ENCODE measurements around the gene CCNY. TPM values are rescaled to one million over a fixed set of nuclear protein-coding genes. Genes with fewer than 3 reads are reported as not detected.

Gene CCNY
- total RNA-seq, 1 experiment from 2014 or later, result 41.1 TPM

DNA sequence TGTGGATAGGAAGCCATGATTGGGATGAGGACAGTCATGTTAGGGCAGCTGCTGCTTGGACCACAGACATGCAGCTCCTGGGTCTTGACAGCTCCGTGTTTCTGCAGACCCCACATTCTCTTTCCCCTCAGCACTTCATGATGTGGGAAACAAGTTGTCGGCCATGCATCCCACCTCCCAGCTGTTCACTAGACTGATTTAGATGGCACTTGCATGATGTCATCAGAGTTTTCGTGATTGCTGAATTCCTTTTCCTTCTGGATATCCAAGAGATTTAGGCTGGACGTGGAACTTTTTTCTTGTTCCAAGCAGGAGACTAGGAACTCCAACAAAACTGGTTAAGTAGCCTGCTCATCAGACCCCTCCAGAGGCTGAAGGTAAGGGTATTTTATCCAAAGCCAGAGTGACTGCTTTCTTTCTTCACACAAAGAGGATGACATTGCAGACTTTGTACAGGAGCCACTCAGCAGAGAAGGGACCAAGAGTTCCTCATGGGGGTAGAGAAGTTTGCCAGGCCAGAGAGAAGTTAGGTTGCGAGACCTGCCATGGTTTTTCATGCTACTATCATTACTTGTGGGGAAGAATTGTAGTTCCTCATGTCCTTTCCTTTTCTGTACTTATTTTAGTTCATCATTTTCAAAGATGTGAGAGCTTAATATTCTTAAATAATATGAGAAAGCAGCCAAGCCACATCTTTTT lies 151.2 kb downstream of the CCNY start:
- Histone ChIP-seq H3K4me1 (replicated peaks) (no peaks in the 10 kb centered on the region), H3K27me3 (replicated peaks) (no peaks in the 10 kb centered on the region), H3K27ac (no peak overlapping the region), H3K36me3 (peaks cover 20% of the 10 kb centered on the region), H3K9me3 (replicated peaks) (no peaks in the 10 kb centered on the region), H3K4me3 (no peak overlapping the region)
- no peak for DNase-seq (ENCODE audit: low read depth in 1 of 2, low spot score in 2 of 2)

DNA sequence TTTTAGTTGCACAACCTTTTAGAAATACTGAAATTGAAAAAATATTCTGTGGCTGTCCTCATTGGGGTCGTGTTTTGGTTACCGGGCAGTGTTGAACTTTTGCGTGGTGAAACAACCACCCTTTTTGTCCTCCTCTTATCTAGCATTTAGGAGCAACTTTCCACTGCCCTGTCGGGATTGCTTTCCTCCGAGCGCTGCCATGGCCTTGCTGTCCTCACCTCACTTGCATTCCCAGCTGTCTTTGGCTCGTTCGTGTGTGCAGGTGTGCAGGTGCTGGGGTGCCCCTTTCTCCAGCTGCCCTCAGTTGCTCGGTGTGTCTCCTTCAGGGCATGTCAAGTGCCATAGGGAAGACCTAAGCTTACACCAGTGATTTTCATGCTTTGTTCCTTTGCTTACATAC lies 151.9 kb downstream of the CCNY start:
- peaks cover 20% of the 10 kb centered on the region for H3K36me3 ChIP-seq
- no peak overlapping the region for H3K27ac ChIP-seq
- H3K4me3 ChIP-seq, result no peak overlapping the region

GRCh38 chr10:35492386-35493195 lies 156.3 kb downstream of the CCNY start:
- Histone ChIP-seq H3K27me3 (replicated peaks) (no peaks in the 10 kb centered on the region), H3K4me3 (no peak overlapping the region), H3K27ac (no peak overlapping the region), H3K4me1 (replicated peaks) (peaks cover 10% of the 10 kb centered on the region), H3K9me3 (replicated peaks) (no peaks in the 10 kb centered on the region), H3K36me3 (peaks cover 3% of the 10 kb centered on the region; the same call in 1 of the 2 replicates)
- DNase-seq (ENCODE audit: low read depth in 1 of 2, low spot score in 2 of 2), result no peak

More for the DNA sequence above, 151.9 kb downstream of the CCNY start:
- Histone ChIP-seq H3K27me3 (replicated peaks) (no peaks in the 10 kb centered on the region), H3K9me3 (replicated peaks) (no peaks in the 10 kb centered on the region), H3K4me1 (replicated peaks) (no peaks in the 10 kb centered on the region)
- DNase-seq (ENCODE audit: low read depth in 1 of 2, low spot score in 2 of 2), result no peak

GRCh38 chr10:35493196-35494118 lies 157.1 kb downstream of the CCNY start:
- Histone ChIP-seq H3K9me3 (replicated peaks) (no peaks in the 10 kb centered on the region), H3K4me1 (replicated peaks) (peaks cover 10% of the 10 kb centered on the region), H3K36me3 (peaks cover 3% of the 10 kb centered on the region; the same call in 1 of the 2 replicates), H3K27ac (no peak overlapping the region), H3K4me3 (no peak overlapping the region), H3K27me3 (replicated peaks) (no peaks in the 10 kb centered on the region)
- DNase-seq (ENCODE audit: low read depth in 1 of 2, low spot score in 2 of 2), result no peak

DNA sequence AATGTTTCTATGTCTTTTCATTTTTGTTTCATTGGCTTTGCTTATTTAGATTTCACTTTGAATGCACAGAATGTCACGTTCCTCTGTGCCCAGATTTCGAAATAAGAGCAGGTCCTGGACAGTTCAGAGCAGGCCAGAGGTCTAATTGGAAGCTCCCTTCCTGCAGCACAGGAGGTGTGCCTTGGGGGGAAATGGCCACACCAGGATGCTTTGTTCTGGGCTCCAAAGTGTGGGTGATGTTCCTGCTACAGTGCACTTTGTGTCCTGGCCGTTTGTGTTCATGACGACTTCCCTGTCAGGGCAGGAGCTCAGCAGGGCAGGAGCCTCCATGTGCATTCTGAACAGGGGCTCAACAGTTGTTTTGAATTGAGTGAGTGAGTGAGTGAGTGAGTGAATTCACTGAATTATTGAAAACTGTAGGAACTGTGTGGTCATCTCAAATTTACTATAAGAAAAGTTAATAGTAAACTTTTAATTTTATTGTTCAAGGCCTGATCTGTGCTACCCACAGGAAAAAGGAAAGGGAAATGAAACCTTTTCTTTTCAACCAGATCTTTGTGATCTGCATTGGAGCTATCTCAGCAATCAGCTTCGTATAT lies 159.3 kb downstream of the CCNY start:
- no peak for DNase-seq (ENCODE audit: low read depth in 1 of 2, low spot score in 2 of 2)
- no peaks in the 10 kb centered on the region for H3K27me3 ChIP-seq (replicated peaks)
- no peaks in the 10 kb centered on the region for H3K9me3 ChIP-seq (replicated peaks)
- H3K36me3 ChIP-seq, result peaks cover 3% of the 10 kb centered on the region; the same call in 1 of the 2 replicates
- H3K4me1 ChIP-seq (replicated peaks), result peaks cover 10% of the 10 kb centered on the region
- no peak overlapping the region for H3K4me3 ChIP-seq
- H3K27ac ChIP-seq, result no peak overlapping the region

DNA sequence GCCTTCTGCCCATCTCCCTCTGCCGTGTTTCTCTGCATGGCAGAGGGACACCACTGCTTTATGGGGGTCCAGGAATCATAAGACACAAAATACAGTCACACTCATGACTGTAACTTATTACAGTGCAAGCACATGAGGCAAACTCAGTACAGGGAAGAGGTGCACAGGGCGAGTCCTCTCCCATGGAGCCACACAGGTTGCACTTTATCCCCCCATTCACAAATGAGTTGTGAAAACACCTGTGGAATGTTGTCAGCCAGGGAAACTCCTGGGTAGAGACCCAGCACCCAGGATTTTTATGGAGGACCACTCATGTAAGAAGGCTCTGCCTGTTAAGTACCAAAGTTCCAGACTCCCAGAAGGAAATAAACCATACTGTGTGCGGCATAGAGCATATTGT lies 161.6 kb downstream of the CCNY start:
- no peak overlapping the region for H3K4me3 ChIP-seq
- peaks cover 10% of the 10 kb centered on the region for H3K4me1 ChIP-seq (replicated peaks)
- H3K9me3 ChIP-seq (replicated peaks), result no peaks in the 10 kb centered on the region
- no peaks in the 10 kb centered on the region; the same call in 1 of the 2 replicates for H3K36me3 ChIP-seq
- no peaks in the 10 kb centered on the region for H3K27me3 ChIP-seq (replicated peaks)
- no peak overlapping the region for H3K27ac ChIP-seq
- DNase-seq (ENCODE audit: low read depth in 1 of 2, low spot score in 2 of 2), result no peak

DNA sequence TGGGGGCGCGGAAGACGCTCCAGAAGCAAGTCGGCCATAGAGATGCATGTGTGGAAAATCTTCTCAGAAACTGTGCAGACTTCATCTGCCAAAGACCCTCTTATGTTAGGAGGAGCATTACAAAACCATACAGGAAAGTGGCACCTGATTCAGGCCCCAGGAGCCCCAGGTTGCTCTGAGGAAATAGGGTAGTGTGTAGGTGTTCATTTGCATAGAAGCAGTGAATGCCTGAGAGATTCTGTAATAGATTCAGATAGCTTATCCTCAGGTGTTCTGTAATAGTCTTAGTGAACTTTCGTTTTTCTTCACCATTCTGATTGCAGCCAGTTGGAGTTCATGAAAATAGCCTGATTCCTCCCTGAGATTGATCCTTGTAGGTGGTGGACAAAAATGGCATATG lies 162.4 kb downstream of the CCNY start:
- no peak for DNase-seq (ENCODE audit: low read depth in 1 of 2, low spot score in 2 of 2)
- Histone ChIP-seq H3K27ac (no peak overlapping the region), H3K27me3 (replicated peaks) (no peaks in the 10 kb centered on the region), H3K4me1 (replicated peaks) (peaks cover 10% of the 10 kb centered on the region), H3K9me3 (replicated peaks) (no peaks in the 10 kb centered on the region), H3K4me3 (no peak overlapping the region), H3K36me3 (no peaks in the 10 kb centered on the region; the same call in 1 of the 2 replicates)

DNA sequence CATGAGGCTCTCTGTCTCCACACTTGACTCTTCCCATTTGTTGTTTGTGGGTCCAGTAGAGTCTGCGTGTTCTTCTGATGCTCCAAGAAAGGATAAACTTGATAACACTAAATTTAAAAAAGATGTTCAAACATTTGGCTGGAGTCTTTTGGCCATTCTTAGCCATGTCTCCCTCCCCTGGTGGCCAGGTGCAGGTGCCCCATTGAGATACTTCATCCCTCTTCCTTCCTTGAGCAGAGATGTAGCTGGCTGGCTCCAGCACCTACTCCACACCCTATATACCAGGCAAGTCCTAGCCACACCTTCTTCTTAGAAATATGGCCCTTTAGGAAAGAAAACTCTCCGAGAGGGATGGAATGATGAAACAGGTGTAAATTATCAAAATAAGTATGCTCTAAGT lies 165.6 kb downstream of the CCNY start:
- DNase-seq (ENCODE audit: low read depth in 1 of 2, low spot score in 2 of 2), result no peak
- Histone ChIP-seq H3K36me3 (no peaks in the 10 kb centered on the region; the same call in 1 of the 2 replicates), H3K27ac (no peak overlapping the region), H3K27me3 (replicated peaks) (no peaks in the 10 kb centered on the region), H3K4me3 (no peak overlapping the region), H3K9me3 (replicated peaks) (no peaks in the 10 kb centered on the region), H3K4me1 (replicated peaks) (no peaks in the 10 kb centered on the region)

DNA sequence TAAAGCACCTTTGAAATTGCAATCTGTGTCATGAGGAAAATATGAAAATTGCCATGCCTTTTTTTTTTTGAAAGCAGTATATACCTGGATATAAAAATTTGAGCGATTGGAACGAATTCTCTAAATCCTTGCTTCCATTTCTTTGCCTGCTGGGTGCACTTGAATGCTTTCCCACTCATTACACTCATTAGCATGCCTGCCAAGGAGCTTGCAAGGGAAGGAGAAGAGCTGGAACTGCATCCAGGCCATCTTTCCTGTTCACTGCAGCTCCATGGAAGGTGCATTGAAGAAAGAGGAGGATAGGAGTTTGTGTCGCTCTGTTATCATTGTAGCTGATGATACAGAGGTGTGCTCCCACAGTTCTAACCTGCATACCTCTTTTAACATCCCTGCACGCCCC lies 166.4 kb downstream of the CCNY start:
- DNase-seq (ENCODE audit: low read depth in 1 of 2, low spot score in 2 of 2), result no peak
- H3K36me3 ChIP-seq, result no peaks in the 10 kb centered on the region; the same call in 1 of the 2 replicates
- H3K9me3 ChIP-seq (replicated peaks), result no peaks in the 10 kb centered on the region
- no peaks in the 10 kb centered on the region for H3K27me3 ChIP-seq (replicated peaks)
- no peaks in the 10 kb centered on the region for H3K4me1 ChIP-seq (replicated peaks)
- H3K27ac ChIP-seq, result no peak overlapping the region
- no peak overlapping the region for H3K4me3 ChIP-seq

GRCh38 chr10:35503578-35503977 lies 167.3 kb downstream of the CCNY start:
- H3K4me1 ChIP-seq (replicated peaks), result no peaks in the 10 kb centered on the region
- DNase-seq (ENCODE audit: low read depth in 1 of 2, low spot score in 2 of 2), result no peak
- H3K27me3 ChIP-seq (replicated peaks), result no peaks in the 10 kb centered on the region
- H3K27ac ChIP-seq, result no peak overlapping the region
- no peaks in the 10 kb centered on the region; the same call in 1 of the 2 replicates for H3K36me3 ChIP-seq
- no peak overlapping the region for H3K4me3 ChIP-seq
- H3K9me3 ChIP-seq (replicated peaks), result no peaks in the 10 kb centered on the region

DNA sequence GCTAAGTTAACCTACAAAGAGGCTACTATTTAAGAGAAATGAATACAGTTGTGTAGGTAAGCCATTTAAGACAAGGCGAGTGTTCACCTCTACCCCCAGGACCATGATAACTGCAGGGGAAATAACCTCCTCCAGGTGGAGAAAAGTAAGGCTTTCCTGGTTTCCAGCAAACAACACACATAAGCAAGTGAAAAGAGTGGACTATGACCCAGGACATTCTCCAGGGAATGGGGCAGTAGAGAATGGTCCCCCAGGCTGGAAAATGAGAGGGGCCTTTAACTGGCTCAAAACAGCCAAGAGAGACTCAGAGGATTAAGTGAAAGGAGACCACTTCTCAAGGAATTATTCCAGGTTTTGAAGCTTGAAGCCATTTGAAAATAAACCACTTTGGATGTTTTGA lies 167.8 kb downstream of the CCNY start:
- H3K27ac ChIP-seq, result no peak overlapping the region
- no peak overlapping the region for H3K4me3 ChIP-seq
- no peaks in the 10 kb centered on the region; the same call in 1 of the 2 replicates for H3K36me3 ChIP-seq
- no peaks in the 10 kb centered on the region for H3K4me1 ChIP-seq (replicated peaks)
- no peak for DNase-seq (ENCODE audit: low read depth in 1 of 2, low spot score in 2 of 2)
- no peaks in the 10 kb centered on the region for H3K27me3 ChIP-seq (replicated peaks)
- no peaks in the 10 kb centered on the region for H3K9me3 ChIP-seq (replicated peaks)

DNA sequence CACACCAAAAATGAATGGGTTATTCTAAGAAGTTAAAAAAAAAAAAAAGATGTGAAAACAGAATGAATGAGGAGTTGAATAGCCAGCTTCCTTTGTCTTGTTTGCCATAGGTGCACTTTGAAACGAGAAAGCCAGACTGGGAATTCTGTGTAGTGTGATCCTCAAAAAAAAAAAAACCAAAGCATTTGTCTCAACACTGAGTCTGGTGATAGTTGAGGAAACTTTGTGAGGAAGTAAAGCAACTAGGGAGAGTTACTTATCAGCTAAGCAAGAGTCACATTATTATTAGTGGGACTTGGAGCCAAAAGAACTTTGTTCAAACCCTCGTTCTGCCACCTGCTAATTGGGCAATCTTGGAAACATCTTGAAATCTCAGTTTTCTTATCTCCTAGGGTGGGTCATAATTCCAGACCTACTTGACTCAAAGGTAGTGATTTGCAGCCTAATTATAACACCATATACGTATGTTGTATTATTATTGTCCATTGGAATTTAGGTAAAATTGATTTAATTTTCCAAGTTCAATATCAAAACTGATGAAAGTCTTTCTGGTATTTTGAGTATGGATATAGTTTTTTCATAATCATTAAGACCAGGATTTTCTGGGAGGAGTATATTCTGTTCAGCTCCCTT lies 169.0 kb downstream of the CCNY start:
- H3K27me3 ChIP-seq (replicated peaks), result no peaks in the 10 kb centered on the region
- H3K36me3 ChIP-seq, result peaks cover under 1% of the 10 kb centered on the region; the same call in 1 of the 2 replicates
- H3K9me3 ChIP-seq (replicated peaks), result no peaks in the 10 kb centered on the region
- no peak overlapping the region for H3K4me3 ChIP-seq
- DNase-seq (ENCODE audit: low read depth in 1 of 2, low spot score in 2 of 2), result no peak
- no peak overlapping the region for H3K27ac ChIP-seq
- H3K4me1 ChIP-seq (replicated peaks), result no peaks in the 10 kb centered on the region

- no peaks in the 10 kb centered on the region for H3K4me1 ChIP-seq (replicated peaks)
- no peak overlapping the region for H3K27ac ChIP-seq
- H3K27me3 ChIP-seq (replicated peaks), result no peaks in the 10 kb centered on the region
Observed at GRCh38 chr10:35506741-35507140, 170.4 kb downstream of the CCNY start.

More at GRCh38 chr10:35506741-35507140, 170.4 kb downstream of the CCNY start:
- H3K36me3 ChIP-seq, result peaks cover 6% of the 10 kb centered on the region
- no peak overlapping the region for H3K4me3 ChIP-seq
- no peaks in the 10 kb centered on the region for H3K9me3 ChIP-seq (replicated peaks)
- no peak for DNase-seq (ENCODE audit: low read depth in 1 of 2, low spot score in 2 of 2)

Data from SJSA1 (cell line).